Activated T-cell treated with anti-CD3 and anti-CD28 coated beads, Interleukin-2, amount 50 U/mL, for 24 hours (primary cell): ENCODE data around the gene BMP4.
A peak's percentile ranks its signal among the peaks of the same experiment; 100 is the strongest.
"Not testable (repeated sequence)": the region's sequence is repeated elsewhere in the genome, so short reads cannot be mapped to it uniquely, and the experiment has no call there.

ENCODE experiments used
- DNase-seq: peaks from one replicate; pipeline ENCODE4 v3.0.0-alpha.2; 2020
- H3K27ac Mint-ChIP-seq: 2 replicates; pipeline ENCODE4 v1.8.0; 2020; ENCODE audit warnings: mild to moderate bottlenecking, mixed read lengths
- H3K27me3 Mint-ChIP-seq: 2 replicates; pipeline ENCODE4 v1.8.0; 2020; ENCODE audit warnings: mixed read lengths
- H3K36me3 Mint-ChIP-seq: 2 replicates; pipeline ENCODE4 v1.8.0; 2020; ENCODE audit warnings: low read depth, mixed read lengths
- H3K4me1 Mint-ChIP-seq: 2 replicates; pipeline ENCODE4 v1.8.0; 2020; ENCODE audit warnings: low read depth, mixed read lengths
- H3K4me3 Mint-ChIP-seq: 2 replicates; pipeline ENCODE4 v1.8.0; 2020; ENCODE audit warnings: mild to moderate bottlenecking, moderate library complexity, mixed read lengths
- H3K9me3 Mint-ChIP-seq: 2 replicates; pipeline ENCODE4 v1.8.0; 2020; ENCODE audit warnings: mixed read lengths

Gene BMP4

GRCh38 chr14:53956427-53957201, at the start of gene BMP4:
BMP4 (minus strand) TSS chr14:53956825; CDS start chr14:53952222, 4,603 bp downstream.
- Mint-ChIP-seq H3K36me3 (no peaks in the 10 kb centered on the region), H3K9me3 (no peaks in the 10 kb centered on the region), H3K27me3 (peaks cover 89% of the 10 kb centered on the region), H3K4me1 (peaks cover 38% of the 10 kb centered on the region), H3K27ac (no peak within 1 kb of the TSS), H3K4me3 (peak within 1 kb of the TSS; percentile 74)
- peak; percentile 39 for DNase-seq

- no peak overlapping the region for H3K27ac Mint-ChIP-seq
- H3K4me1 Mint-ChIP-seq = no peaks in the 10 kb centered on the region
- H3K27me3 Mint-ChIP-seq = no peaks in the 10 kb centered on the region
- peaks cover 5% of the 10 kb centered on the region for H3K9me3 Mint-ChIP-seq
- no peak for DNase-seq
- no peak overlapping the region for H3K4me3 Mint-ChIP-seq
- H3K36me3 Mint-ChIP-seq = no peaks in the 10 kb centered on the region
These were observed 46.4 kb upstream of the BMP4 start for GRCh38 chr14:54003064-54003463.

- Mint-ChIP-seq H3K27me3 (no peaks in the 10 kb centered on the region), H3K9me3 (peaks cover 5% of the 10 kb centered on the region)
These were observed 46.0 kb upstream of the BMP4 start for GRCh38 chr14:54002653-54003052.

GRCh38 chr14:54001189-54001878, 44.7 kb upstream of the BMP4 start:
- no peaks in the 10 kb centered on the region for H3K36me3 Mint-ChIP-seq

More at GRCh38 chr14:54002653-54003052, 46.0 kb upstream of the BMP4 start:
- H3K27ac Mint-ChIP-seq = no peak overlapping the region
- DNase-seq = no peak
- no peaks in the 10 kb centered on the region for H3K4me1 Mint-ChIP-seq
- no peak overlapping the region for H3K4me3 Mint-ChIP-seq
- no peaks in the 10 kb centered on the region for H3K36me3 Mint-ChIP-seq

GRCh38 chr14:54000341-54000811, 43.8 kb upstream of the BMP4 start:
- no peak for DNase-seq

More at GRCh38 chr14:54001189-54001878, 44.7 kb upstream of the BMP4 start:
- no peak overlapping the region for H3K4me3 Mint-ChIP-seq
- H3K4me1 Mint-ChIP-seq = no peaks in the 10 kb centered on the region
- H3K27ac Mint-ChIP-seq = no peak overlapping the region
- no peak for DNase-seq
- no peaks in the 10 kb centered on the region for H3K27me3 Mint-ChIP-seq
- H3K9me3 Mint-ChIP-seq = no peaks in the 10 kb centered on the region

GRCh38 chr14:53999061-53999488, 42.5 kb upstream of the BMP4 start:
- Mint-ChIP-seq H3K27me3 (no peaks in the 10 kb centered on the region), H3K27ac (no peak overlapping the region), H3K4me1 (no peaks in the 10 kb centered on the region), H3K9me3 (no peaks in the 10 kb centered on the region), H3K36me3 (no peaks in the 10 kb centered on the region), H3K4me3 (no peak overlapping the region)
- DNase-seq = no peak

More at GRCh38 chr14:54000341-54000811, 43.8 kb upstream of the BMP4 start:
- H3K36me3 Mint-ChIP-seq = no peaks in the 10 kb centered on the region
- no peak overlapping the region for H3K4me3 Mint-ChIP-seq
- H3K27me3 Mint-ChIP-seq = no peaks in the 10 kb centered on the region
- H3K27ac Mint-ChIP-seq = no peak overlapping the region
- no peaks in the 10 kb centered on the region for H3K9me3 Mint-ChIP-seq
- H3K4me1 Mint-ChIP-seq = no peaks in the 10 kb centered on the region

GRCh38 chr14:53996041-53996440, 39.4 kb upstream of the BMP4 start:
- no peak overlapping the region for H3K27ac Mint-ChIP-seq
- no peaks in the 10 kb centered on the region for H3K27me3 Mint-ChIP-seq
- H3K4me1 Mint-ChIP-seq = no peaks in the 10 kb centered on the region
- H3K36me3 Mint-ChIP-seq = no peaks in the 10 kb centered on the region
- no peaks in the 10 kb centered on the region for H3K9me3 Mint-ChIP-seq
- DNase-seq = no peak
- no peak overlapping the region for H3K4me3 Mint-ChIP-seq

- DNase-seq = no peak
- H3K27ac Mint-ChIP-seq = no peak overlapping the region
- no peaks in the 10 kb centered on the region for H3K36me3 Mint-ChIP-seq
- no peaks in the 10 kb centered on the region for H3K4me1 Mint-ChIP-seq
- no peak overlapping the region for H3K4me3 Mint-ChIP-seq
- H3K27me3 Mint-ChIP-seq = peaks cover 4% of the 10 kb centered on the region
- no peaks in the 10 kb centered on the region for H3K9me3 Mint-ChIP-seq
These were observed 37.4 kb upstream of the BMP4 start for GRCh38 chr14:53993920-53994607.

GRCh38 chr14:53990978-53991377, 34.4 kb upstream of the BMP4 start:
- Mint-ChIP-seq H3K4me1 (no peaks in the 10 kb centered on the region), H3K27me3 (peaks cover 4% of the 10 kb centered on the region), H3K4me3 (no peak overlapping the region), H3K36me3 (no peaks in the 10 kb centered on the region), H3K27ac (no peak overlapping the region), H3K9me3 (peaks cover 10% of the 10 kb centered on the region)
- DNase-seq = no peak

GRCh38 chr14:53986718-53987117, 30.1 kb upstream of the BMP4 start:
- not testable (repeated sequence) for H3K36me3 Mint-ChIP-seq, H3K4me3 Mint-ChIP-seq, H3K27ac Mint-ChIP-seq, DNase-seq, H3K4me1 Mint-ChIP-seq, H3K27me3 Mint-ChIP-seq
- H3K9me3 Mint-ChIP-seq = peaks cover 26% of the 10 kb centered on the region

- not testable (repeated sequence) for H3K27me3 Mint-ChIP-seq, H3K36me3 Mint-ChIP-seq, H3K4me1 Mint-ChIP-seq, DNase-seq, H3K27ac Mint-ChIP-seq, H3K4me3 Mint-ChIP-seq
- H3K9me3 Mint-ChIP-seq = peaks cover 26% of the 10 kb centered on the region
These were observed 28.3 kb upstream of the BMP4 start for GRCh38 chr14:53984958-53985357.

GRCh38 chr14:53983112-53983511, 26.5 kb upstream of the BMP4 start:
- Mint-ChIP-seq H3K4me3 (no peak overlapping the region), H3K9me3 (peaks cover 26% of the 10 kb centered on the region), H3K27ac (no peak overlapping the region)

GRCh38 chr14:53982546-53982945, 25.9 kb upstream of the BMP4 start:
- no peaks in the 10 kb centered on the region for H3K4me1 Mint-ChIP-seq
- H3K27ac Mint-ChIP-seq = no peak overlapping the region
- DNase-seq = no peak
- no peaks in the 10 kb centered on the region for H3K36me3 Mint-ChIP-seq
- no peaks in the 10 kb centered on the region for H3K27me3 Mint-ChIP-seq
- peaks cover 26% of the 10 kb centered on the region for H3K9me3 Mint-ChIP-seq
- H3K4me3 Mint-ChIP-seq = no peak overlapping the region

More at GRCh38 chr14:53983112-53983511, 26.5 kb upstream of the BMP4 start:
- Mint-ChIP-seq H3K27me3 (no peaks in the 10 kb centered on the region), H3K4me1 (no peaks in the 10 kb centered on the region), H3K36me3 (no peaks in the 10 kb centered on the region)
- DNase-seq = no peak

- no peak for DNase-seq
- Mint-ChIP-seq H3K4me3 (no peak overlapping the region), H3K4me1 (no peaks in the 10 kb centered on the region), H3K27me3 (peaks cover 7% of the 10 kb centered on the region), H3K9me3 (peaks cover 11% of the 10 kb centered on the region), H3K36me3 (no peaks in the 10 kb centered on the region), H3K27ac (no peak overlapping the region)
These were observed 23.4 kb upstream of the BMP4 start for GRCh38 chr14:53979747-53980642.
